Muscle layer of colon (tissue), 2 donors: Measurements from ENCODE around the gene CUX1.
A peak's percentile ranks its signal among the peaks of the same experiment; 100 is the strongest.

Experiments used
- H3K27ac ChIP-seq: one replicate; pipeline ENCODE4 v1.7.0; 2013; ENCODE audit warnings: low read depth, mild to moderate bottlenecking, low read length, moderate library complexity
- H3K27me3 ChIP-seq, 2 donors: one replicate each; pipeline ENCODE4 v1.7.0; 2013; ENCODE audit warnings: low read length in 2 of 2, mild to moderate bottlenecking in 2 of 2; ENCODE audit not compliant: insufficient read depth in 2 of 2, control insufficient read depth in 1 of 2
- H3K36me3 ChIP-seq: one replicate; pipeline ENCODE4 v1.7.0; 2013; ENCODE audit warnings: mild to moderate bottlenecking, low read length; ENCODE audit not compliant: insufficient read depth
- H3K4me1 ChIP-seq: one replicate; pipeline ENCODE4 v1.7.0; 2013; ENCODE audit warnings: mild to moderate bottlenecking, low read length; ENCODE audit not compliant: insufficient read depth
- H3K4me3 ChIP-seq, 2 donors: one replicate each; pipeline ENCODE4 v1.7.0; 2013; ENCODE audit warnings: low read length in 2 of 2, low read depth in 1 of 2, mild to moderate bottlenecking in 1 of 2, moderate library complexity in 1 of 2
- H3K9ac ChIP-seq: one replicate; pipeline ENCODE4 v1.7.0; 2013; ENCODE audit warnings: low read length
- H3K9me3 ChIP-seq: one replicate; pipeline ENCODE4 v1.7.0; 2013; ENCODE audit warnings: mild to moderate bottlenecking, low read length
- donor health status: abdominal sarcoma.
- donor health status: Adenocarcinoma of cecum.

The CUX1 gene

GRCh38 chr7:102150266-102150665 lies 332.8 kb downstream of the CUX1 start:
- Histone ChIP-seq H3K9ac (no peak overlapping the region), H3K9me3 (no peaks in the 10 kb centered on the region), H3K36me3 (no peaks in the 10 kb centered on the region), H3K4me3 (no peak overlapping the region), H3K27me3 (no peaks in the 10 kb centered on the region), H3K4me1 (peaks cover 15% of the 10 kb centered on the region), H3K27ac (no peak overlapping the region)

GRCh38 chr7:102152672-102153598 lies 335.5 kb downstream of the CUX1 start:
- Histone ChIP-seq H3K27me3 (no peaks in the 10 kb centered on the region), H3K9ac (no peak overlapping the region), H3K4me3 (no peak overlapping the region), H3K9me3 (no peaks in the 10 kb centered on the region), H3K36me3 (peaks cover 2% of the 10 kb centered on the region), H3K4me1 (peaks cover 15% of the 10 kb centered on the region), H3K27ac (no peak overlapping the region)

GRCh38 chr7:102153599-102153946 lies 336.1 kb downstream of the CUX1 start:
- Histone ChIP-seq H3K9me3 (no peaks in the 10 kb centered on the region), H3K4me1 (peaks cover 15% of the 10 kb centered on the region), H3K27ac (peak overlapping the region; percentile 7), H3K4me3 (no peak overlapping the region), H3K9ac (no peak overlapping the region), H3K36me3 (peaks cover 8% of the 10 kb centered on the region), H3K27me3 (no peaks in the 10 kb centered on the region)

DNA sequence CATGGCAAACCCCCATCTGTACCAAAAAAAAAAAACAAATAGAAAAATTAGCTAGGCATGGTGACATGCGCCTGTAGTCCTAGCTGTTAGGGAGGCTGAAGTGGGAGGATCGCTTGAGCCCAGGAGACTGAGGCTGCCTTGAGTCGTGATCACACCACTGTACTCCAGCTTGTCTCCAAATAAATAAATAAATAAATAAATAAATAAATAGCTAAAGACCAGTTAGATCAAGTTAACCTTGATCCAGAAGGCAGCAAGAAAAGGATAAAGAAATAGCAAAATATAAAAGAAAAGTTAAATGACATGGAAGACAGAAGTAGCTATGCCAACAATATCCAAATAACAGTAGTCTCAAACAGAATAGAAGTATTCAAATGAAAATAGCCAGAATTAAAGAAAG lies 337.0 kb downstream of the CUX1 start:
- Histone ChIP-seq H3K36me3 (peaks cover 15% of the 10 kb centered on the region), H3K27ac (no peak overlapping the region), H3K4me3 (no peak overlapping the region)

DNA sequence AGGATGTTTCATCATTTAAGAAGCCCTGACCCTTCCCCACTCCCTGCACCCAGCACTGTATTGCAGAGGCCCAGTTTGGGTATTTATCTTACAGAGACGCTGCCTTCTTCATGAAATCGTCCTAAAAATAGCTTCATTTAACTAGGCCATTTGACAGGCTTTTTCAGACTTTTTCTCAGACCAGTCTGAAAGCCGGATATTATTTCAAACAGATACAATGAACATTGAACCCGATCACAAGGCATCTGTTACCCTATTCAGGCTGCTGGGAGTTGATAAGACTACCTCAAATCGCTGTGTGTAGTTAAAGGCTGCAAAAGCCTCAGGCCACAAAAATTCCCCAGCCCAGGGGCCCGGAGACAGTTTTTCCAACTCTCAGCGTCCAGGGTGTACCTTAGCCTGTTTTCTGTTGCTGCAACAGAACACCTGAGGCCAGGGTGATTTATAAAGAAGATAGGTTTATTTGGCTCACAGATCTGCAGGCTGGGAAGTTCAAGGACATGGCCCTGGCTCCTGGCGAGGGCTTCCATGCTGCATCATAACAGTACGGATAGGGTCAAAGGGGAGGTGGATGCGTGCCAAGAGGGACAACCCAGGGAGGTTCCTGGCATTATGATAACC lies 338.5 kb downstream of the CUX1 start:
- Histone ChIP-seq H3K9me3 (no peaks in the 10 kb centered on the region), H3K4me1 (peaks cover 15% of the 10 kb centered on the region), H3K27me3 (no peaks in the 10 kb centered on the region), H3K36me3 (peaks cover 16% of the 10 kb centered on the region), H3K9ac (no peak overlapping the region), H3K27ac (no peak overlapping the region), H3K4me3 (no peak overlapping the region)

More for the DNA sequence above, 337.0 kb downstream of the CUX1 start:
- Histone ChIP-seq H3K9me3 (no peaks in the 10 kb centered on the region), H3K4me1 (peaks cover 15% of the 10 kb centered on the region), H3K27me3 (no peaks in the 10 kb centered on the region), H3K9ac (no peak overlapping the region)

- H3K27me3 ChIP-seq, result no peaks in the 10 kb centered on the region
- no peak overlapping the region for H3K4me3 ChIP-seq
- H3K9me3 ChIP-seq, result no peaks in the 10 kb centered on the region
- H3K4me1 ChIP-seq, result peaks cover 15% of the 10 kb centered on the region
- H3K27ac ChIP-seq, result no peak overlapping the region
- H3K9ac ChIP-seq, result no peak overlapping the region
- peaks cover 16% of the 10 kb centered on the region for H3K36me3 ChIP-seq
Measured at GRCh38 chr7:102156867-102157266, 339.4 kb downstream of the CUX1 start.

GRCh38 chr7:102165136-102165535 lies 347.7 kb downstream of the CUX1 start:
- H3K4me3 ChIP-seq, result no peak overlapping the region
- no peaks in the 10 kb centered on the region for H3K27me3 ChIP-seq
- no peaks in the 10 kb centered on the region for H3K9me3 ChIP-seq
- no peaks in the 10 kb centered on the region for H3K4me1 ChIP-seq
- no peak overlapping the region for H3K27ac ChIP-seq
- H3K36me3 ChIP-seq, result no peaks in the 10 kb centered on the region
- H3K9ac ChIP-seq, result no peak overlapping the region

GRCh38 chr7:102167254-102167653 lies 349.8 kb downstream of the CUX1 start:
- Histone ChIP-seq H3K27me3 (no peaks in the 10 kb centered on the region), H3K9ac (no peak overlapping the region), H3K4me1 (no peaks in the 10 kb centered on the region), H3K36me3 (no peaks in the 10 kb centered on the region), H3K27ac (no peak overlapping the region), H3K9me3 (no peaks in the 10 kb centered on the region), H3K4me3 (no peak overlapping the region)

GRCh38 chr7:102169651-102170392 lies 352.4 kb downstream of the CUX1 start:
- Histone ChIP-seq H3K4me1 (peaks cover 6% of the 10 kb centered on the region), H3K9me3 (no peaks in the 10 kb centered on the region), H3K4me3 (no peak overlapping the region), H3K36me3 (no peaks in the 10 kb centered on the region), H3K27me3 (no peaks in the 10 kb centered on the region), H3K27ac (no peak overlapping the region), H3K9ac (no peak overlapping the region)

DNA sequence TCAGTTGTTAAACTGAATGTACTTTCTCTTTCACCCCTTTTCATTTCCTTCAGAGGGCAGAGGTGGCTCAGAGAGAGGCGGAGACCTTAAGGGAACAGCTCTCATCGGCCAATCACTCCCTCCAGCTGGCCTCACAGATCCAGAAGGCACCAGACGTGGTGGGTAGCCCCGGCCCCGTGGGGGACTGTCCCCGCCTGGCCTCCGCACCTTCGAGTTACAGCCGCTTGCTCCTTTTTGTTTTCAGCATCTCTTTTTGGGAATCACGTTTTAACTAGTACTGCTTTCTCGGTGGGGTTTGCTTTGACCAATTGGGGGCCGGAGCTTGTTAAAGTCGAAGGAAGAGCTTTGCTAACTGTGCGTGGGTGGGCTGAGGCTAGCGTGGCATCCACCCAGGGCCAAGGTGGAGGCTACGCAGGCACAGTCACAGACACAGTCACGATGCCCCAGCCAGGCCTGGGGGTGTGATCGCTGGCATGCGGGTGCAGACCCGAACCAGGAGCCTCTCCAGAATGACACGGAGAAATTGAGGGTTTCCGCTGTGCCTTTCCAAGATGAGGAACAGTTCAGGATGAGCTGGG lies 353.1 kb downstream of the CUX1 start:
- no peak overlapping the region for H3K27ac ChIP-seq
- H3K4me3 ChIP-seq, result no peak overlapping the region
- H3K4me1 ChIP-seq, result peaks cover 11% of the 10 kb centered on the region
- no peak overlapping the region for H3K9ac ChIP-seq
- H3K36me3 ChIP-seq, result no peaks in the 10 kb centered on the region
- no peaks in the 10 kb centered on the region for H3K9me3 ChIP-seq
- no peaks in the 10 kb centered on the region for H3K27me3 ChIP-seq

- H3K9ac ChIP-seq, result no peak overlapping the region
- H3K4me3 ChIP-seq, result no peak overlapping the region
- H3K36me3 ChIP-seq, result peaks cover 3% of the 10 kb centered on the region
- no peaks in the 10 kb centered on the region for H3K27me3 ChIP-seq
- H3K9me3 ChIP-seq, result no peaks in the 10 kb centered on the region
- H3K27ac ChIP-seq, result no peak overlapping the region
- H3K4me1 ChIP-seq, result peaks cover 23% of the 10 kb centered on the region
Measured at GRCh38 chr7:102173669-102174068, 356.2 kb downstream of the CUX1 start.
